ENCODE data around the gene BICD1. TPM values are rescaled to one million over a fixed set of nuclear protein-coding genes. Genes with fewer than 3 reads are reported as not detected.

Gene BICD1
- total and polyA plus RNA-seq, 2 donors (not counting 3 experiments of a cell fraction or from before 2014, with no cell fraction given), result 12.2 to 51.0 TPM

DNA sequence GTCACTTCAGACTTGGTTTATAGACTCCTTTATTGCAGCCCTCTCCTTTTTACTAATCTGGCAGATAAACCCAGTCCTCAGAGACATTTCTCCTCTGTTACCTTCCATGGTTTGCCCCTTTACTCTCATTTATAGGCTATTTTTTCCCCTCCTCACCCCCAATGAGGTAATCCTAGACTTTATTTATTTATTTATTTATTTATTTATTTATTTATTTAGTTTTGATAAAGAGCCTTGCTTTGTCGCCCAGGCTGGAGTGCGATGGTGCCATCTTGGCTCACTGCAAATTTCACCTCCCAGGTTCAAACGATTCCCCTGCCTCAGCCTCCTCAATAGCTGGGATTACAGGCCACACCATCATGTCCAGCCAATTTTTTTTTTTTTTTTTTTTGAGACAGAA lies 301.1 kb downstream of the BICD1 start:
- Histone ChIP-seq H2AFZ (ENCODE audit: low read depth, low read length) (no peak overlapping the region), H3K4me2 (ENCODE audit: insufficient read depth, low read length) (no peak overlapping the region), H3K36me3 (ENCODE audit: control insufficient read depth in 2 of 2, extremely low read depth in 1 of 2, insufficient read depth in 2 of 2, low read length in 2 of 2) (peaks cover 0 to 3% of the 10 kb centered on the region in 2 experiments), H3K9me3 (replicated peaks; ENCODE audit: control insufficient read depth, insufficient read depth, low read length) (no peaks in the 10 kb centered on the region), H4K20me1 (replicated peaks; ENCODE audit: control insufficient read depth, extremely low read depth, insufficient read depth, low read length) (no peaks in the 10 kb centered on the region), H3K4me1 (ENCODE audit: control insufficient read depth, extremely low read depth, insufficient read depth, low read length) (no peaks in the 10 kb centered on the region), H3K9ac (replicated peaks; ENCODE audit: extremely low read depth, insufficient read depth, low read length) (no peak overlapping the region), H3K79me2 (ENCODE audit: control insufficient read depth, insufficient read depth, low read length) (peaks cover 14% of the 10 kb centered on the region), H3K9me1 (replicated peaks; ENCODE audit: control insufficient read depth, extremely low read depth, insufficient read depth, low read length) (no peaks in the 10 kb centered on the region), H3K27me3 (ENCODE audit: control insufficient read depth in 2 of 2, insufficient read depth in 2 of 2, low read length in 2 of 2) (no peaks in the 10 kb centered on the region), H3K4me3 (replicated peaks in 1 of 3; ENCODE audit: insufficient read depth in 1 of 3, low read depth in 1 of 3, low read length in 3 of 3) (no peak overlapping the region), H3K27ac (ENCODE audit: insufficient read depth, low read depth, low read length) (no peak overlapping the region)
- intact Hi-C loops (cut with micrococcal nuclease) (no loop called here), dilution Hi-C loops (cut with MboI; ENCODE audit: extremely low pct_ligation_motif_present, low sequenced_read_pairs) (no loop called here)
- TF ChIP-seq POLR2AphosphoS5 (IDR thresholded peaks at IDR 0.05; ENCODE audit: insufficient read depth, low read depth, low read length) (no peak), GATA2 (IDR thresholded peaks at IDR 0.05; ENCODE audit: insufficient read depth, insufficient read length, low read depth, low read length) (no peak), JUN (IDR thresholded peaks at IDR 0.05; ENCODE audit: borderline replicate concordance, insufficient read depth, insufficient read length, low read depth) (no peak), EZH2 (IDR thresholded peaks at IDR 0.05; ENCODE audit: borderline replicate concordance, low read depth, low read length, severe bottlenecking) (no peak), FOS (IDR thresholded peaks at IDR 0.05; ENCODE audit: borderline replicate concordance, insufficient read depth, low read length) (no peak), MYC (IDR thresholded peaks at IDR 0.05; ENCODE audit: low read depth, low read length) (no peak), POLR2A (IDR thresholded peaks at IDR 0.05; ENCODE audit: low read depth, low read length) (no peak)
- TF ChIP-seq, protein P1, sequence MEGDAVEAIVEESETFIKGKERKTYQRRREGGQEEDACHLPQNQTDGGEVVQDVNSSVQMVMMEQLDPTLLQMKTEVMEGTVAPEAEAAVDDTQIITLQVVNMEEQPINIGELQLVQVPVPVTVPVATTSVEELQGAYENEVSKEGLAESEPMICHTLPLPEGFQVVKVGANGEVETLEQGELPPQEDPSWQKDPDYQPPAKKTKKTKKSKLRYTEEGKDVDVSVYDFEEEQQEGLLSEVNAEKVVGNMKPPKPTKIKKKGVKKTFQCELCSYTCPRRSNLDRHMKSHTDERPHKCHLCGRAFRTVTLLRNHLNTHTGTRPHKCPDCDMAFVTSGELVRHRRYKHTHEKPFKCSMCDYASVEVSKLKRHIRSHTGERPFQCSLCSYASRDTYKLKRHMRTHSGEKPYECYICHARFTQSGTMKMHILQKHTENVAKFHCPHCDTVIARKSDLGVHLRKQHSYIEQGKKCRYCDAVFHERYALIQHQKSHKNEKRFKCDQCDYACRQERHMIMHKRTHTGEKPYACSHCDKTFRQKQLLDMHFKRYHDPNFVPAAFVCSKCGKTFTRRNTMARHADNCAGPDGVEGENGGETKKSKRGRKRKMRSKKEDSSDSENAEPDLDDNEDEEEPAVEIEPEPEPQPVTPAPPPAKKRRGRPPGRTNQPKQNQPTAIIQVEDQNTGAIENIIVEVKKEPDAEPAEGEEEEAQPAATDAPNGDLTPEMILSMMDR (IDR thresholded peaks at IDR 0.05; ENCODE audit: extremely low read depth in 1 of 2, insufficient read depth in 1 of 2, low read depth in 1 of 2, low read length in 2 of 2), result no peak
- TF ChIP-seq, protein P2, sequence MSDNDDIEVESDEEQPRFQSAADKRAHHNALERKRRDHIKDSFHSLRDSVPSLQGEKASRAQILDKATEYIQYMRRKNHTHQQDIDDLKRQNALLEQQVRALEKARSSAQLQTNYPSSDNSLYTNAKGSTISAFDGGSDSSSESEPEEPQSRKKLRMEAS (IDR thresholded peaks at IDR 0.05; ENCODE audit: insufficient read depth, insufficient read length), result no peak
- no peak for DNase-seq (ENCODE audit: low read depth, low spot score)
- CTCF ChIA-PET, result interaction anchor here (1.3 to 1.8 kb wide), 2 partner anchors 12 to 13 kb away, joined by 3 to 4 read pairs; no protein-coding TSS in a partner anchor
- no TSS peak for BruUV-seq (replicated peaks)
- no peak for FAIRE-seq
- POLR2A ChIA-PET, result no interaction called here
